WTC11 (cell line): Measurements from ENCODE around the gene STX12. TPM values are rescaled to one million over a fixed set of nuclear protein-coding genes. Genes with fewer than 3 reads are reported as not detected.

Source experiments
- ATAC-seq: fragments of 200-7000 bp; cut with Tn5 transposase; 2 replicates; pipeline ENCODE4 v1.10.0; 2021; ENCODE audit warnings: mild to moderate bottlenecking, moderate library complexity
- CTCF ChIA-PET: fragments of 300-600 bp; sonication (Branson Sonifier 250); formaldehyde crosslinking; loops from one replicate; lab custom pipeline; 2021; ENCODE audit warnings: antibody characterized with exemption; lab: Charles Lee
- POLR2A ChIA-PET: fragments of 350-600 bp; sonication (Branson Sonifier 250); formaldehyde crosslinking; loops from one replicate; lab custom pipeline; 2021; ENCODE audit warnings: antibody characterized with exemption; lab: Charles Lee
- DNase-seq: peaks from one replicate; pipeline ENCODE4 v3.0.0; 2021; ENCODE audit warnings: low spot score
- H3K27ac Mint-ChIP-seq: 2 replicates; pipeline ENCODE4 v1.8.0; 2021; ENCODE audit warnings: mixed read lengths
- H3K27me3 Mint-ChIP-seq: 2 replicates; pipeline ENCODE4 v1.8.0; 2021; ENCODE audit warnings: low read depth, mild to moderate bottlenecking, moderate library complexity, mixed read lengths
- H3K36me3 Mint-ChIP-seq: 2 replicates; pipeline ENCODE4 v1.8.0; 2021; ENCODE audit warnings: mixed read lengths
- H3K4me1 Mint-ChIP-seq: 2 replicates; pipeline ENCODE4 v1.8.0; 2022; ENCODE audit warnings: mixed read lengths
- H3K4me3 Mint-ChIP-seq: 2 replicates; pipeline ENCODE4 v1.8.0; 2021; ENCODE audit warnings: mild to moderate bottlenecking, moderate library complexity, mixed read lengths
- H3K9me3 Mint-ChIP-seq: 2 replicates; pipeline ENCODE4 v1.8.0; 2021; ENCODE audit warnings: mixed read lengths
- CBFB ChIP-seq: sonication (generic); formaldehyde crosslinking; IDR thresholded peaks from 2 replicates; pipeline ENCODE4 v1.8.1; 2022; ENCODE audit warnings: mild to moderate bottlenecking, low read depth, missing genetic modification reagents
- ELF4 ChIP-seq: sonication (generic); formaldehyde crosslinking; IDR thresholded peaks from 2 replicates; pipeline ENCODE4 v1.8.1; 2022; ENCODE audit warnings: low read depth, mild to moderate bottlenecking, moderate library complexity, missing genetic modification reagents
- ETV6 ChIP-seq: sonication (generic); formaldehyde crosslinking; IDR thresholded peaks from 2 replicates; pipeline ENCODE4 v1.8.1; 2022; ENCODE audit warnings: mild to moderate bottlenecking, missing genetic modification reagents
- FOXJ3 ChIP-seq: sonication (generic); formaldehyde crosslinking; IDR thresholded peaks from 2 replicates; pipeline ENCODE4 v1.9.0; 2021; ENCODE audit warnings: missing genetic modification reagents, mild to moderate bottlenecking, borderline replicate concordance
- FOXK1 ChIP-seq: sonication (generic); formaldehyde crosslinking; IDR thresholded peaks from 2 replicates; pipeline ENCODE4 v1.8.0; 2022; ENCODE audit warnings: mild to moderate bottlenecking, moderate library complexity, missing genetic modification reagents
- GABPB1 ChIP-seq: sonication (generic); formaldehyde crosslinking; IDR thresholded peaks from 2 replicates; pipeline ENCODE4 v1.8.1; 2023; ENCODE audit warnings: mild to moderate bottlenecking, missing genetic modification reagents
- GRHL2 ChIP-seq: fragments of 250-450 bp; sonication (Bioruptor Pico); IDR thresholded peaks from 2 replicates; pipeline ENCODE4 v1.8.0; 2022; ENCODE audit warnings: mild to moderate bottlenecking, moderate library complexity; ENCODE audit not compliant: insufficient replicate concordance, severe bottlenecking
- HMGA2 ChIP-seq: fragments of 250-450 bp; sonication (Bioruptor Pico); IDR thresholded peaks from 2 replicates; pipeline ENCODE4 v1.4.0; 2021; ENCODE audit warnings: mild to moderate bottlenecking, moderate library complexity
- MYBL2 ChIP-seq: sonication (generic); formaldehyde crosslinking; IDR thresholded peaks from 2 replicates; pipeline ENCODE4 v1.8.1; 2023; ENCODE audit warnings: mild to moderate bottlenecking, moderate library complexity, missing genetic modification reagents
- NFYB ChIP-seq: sonication (generic); formaldehyde crosslinking; conservative IDR thresholded peaks from 2 replicates; pipeline ENCODE4 v1.8.0; 2022; ENCODE audit warnings: low read depth, missing genetic modification reagents
- NR1H2 ChIP-seq: sonication (generic); formaldehyde crosslinking; IDR thresholded peaks from 2 replicates; pipeline ENCODE4 v1.9.0; 2021; ENCODE audit warnings: mild to moderate bottlenecking, moderate library complexity, missing genetic modification reagents
- NR3C1 ChIP-seq: sonication (generic); formaldehyde crosslinking; conservative IDR thresholded peaks from 2 replicates; pipeline ENCODE4 v1.8.1; 2023; ENCODE audit warnings: low read depth, mild to moderate bottlenecking, missing genetic modification reagents
- PRRX2 ChIP-seq: fragments of 250-450 bp; sonication (Bioruptor Pico); IDR thresholded peaks from 2 replicates; pipeline ENCODE4 v1.8.0; 2021; ENCODE audit warnings: mild to moderate bottlenecking
- RORB ChIP-seq: fragments of 250-450 bp; sonication (Bioruptor Pico); IDR thresholded peaks from 2 replicates; pipeline ENCODE4 v1.9.0; 2021; ENCODE audit warnings: mild to moderate bottlenecking
- TEAD1 ChIP-seq: sonication (generic); formaldehyde crosslinking; IDR thresholded peaks from 2 replicates; pipeline ENCODE4 v1.8.0; 2022; ENCODE audit warnings: mild to moderate bottlenecking, missing genetic modification reagents
- ZBTB43 ChIP-seq: sonication (generic); formaldehyde crosslinking; IDR thresholded peaks from 2 replicates; pipeline ENCODE4 v1.8.1; 2023; ENCODE audit warnings: mild to moderate bottlenecking, missing genetic modification reagents
- ZNF219 ChIP-seq: sonication (generic); formaldehyde crosslinking; IDR thresholded peaks from 2 replicates; pipeline ENCODE4 v1.8.0; 2023; ENCODE audit warnings: missing genetic modification reagents, mild to moderate bottlenecking, borderline replicate concordance
- ZNF396 ChIP-seq: fragments of 250-450 bp; sonication (Bioruptor Pico); IDR thresholded peaks from 2 replicates; pipeline ENCODE4 v1.8.0; 2021; ENCODE audit warnings: mild to moderate bottlenecking, moderate library complexity, borderline replicate concordance
- ZNF416 ChIP-seq: fragments of 250-450 bp; sonication (Bioruptor Pico); IDR thresholded peaks from 2 replicates; pipeline ENCODE4 v1.9.0; 2021; ENCODE audit warnings: mild to moderate bottlenecking, inconsistent platforms
- ZNF512 ChIP-seq: sonication (generic); formaldehyde crosslinking; IDR thresholded peaks from 2 replicates; pipeline ENCODE4 v1.8.1; 2022; ENCODE audit warnings: missing genetic modification reagents, borderline replicate concordance
- total RNA-seq: library from RNA; stranded (reverse); gene quantifications from 3 replicates; pipeline ENCODE4 v1.2.3, GENCODE V29; 2021
- TF ChIP-seq, protein P1 (sequence below): sonication (generic); formaldehyde crosslinking; IDR thresholded peaks from 2 replicates; pipeline ENCODE4 v1.8.0; 2022; ENCODE audit warnings: mild to moderate bottlenecking, missing genetic modification reagents
- TF ChIP-seq, protein P2 (sequence below): fragments of 250-450 bp; sonication (Bioruptor Pico); IDR thresholded peaks from 2 replicates; pipeline ENCODE4 v2.1.2; 2022; ENCODE audit warnings: mild to moderate bottlenecking, moderate library complexity
- TF ChIP-seq, protein P3 (sequence below): sonication (generic); formaldehyde crosslinking; conservative IDR thresholded peaks from 2 replicates; pipeline ENCODE4 v1.8.1; 2023; ENCODE audit warnings: mild to moderate bottlenecking, low read depth, missing genetic modification reagents, moderate library complexity
- TF ChIP-seq, protein P4 (sequence below): sonication (generic); formaldehyde crosslinking; IDR thresholded peaks from 2 replicates; pipeline ENCODE4 v1.8.1; 2023; ENCODE audit warnings: mild to moderate bottlenecking, missing genetic modification reagents

Gene STX12
- total RNA-seq, 1 experiment from 2014 or later, result 10.3 TPM

DNA sequence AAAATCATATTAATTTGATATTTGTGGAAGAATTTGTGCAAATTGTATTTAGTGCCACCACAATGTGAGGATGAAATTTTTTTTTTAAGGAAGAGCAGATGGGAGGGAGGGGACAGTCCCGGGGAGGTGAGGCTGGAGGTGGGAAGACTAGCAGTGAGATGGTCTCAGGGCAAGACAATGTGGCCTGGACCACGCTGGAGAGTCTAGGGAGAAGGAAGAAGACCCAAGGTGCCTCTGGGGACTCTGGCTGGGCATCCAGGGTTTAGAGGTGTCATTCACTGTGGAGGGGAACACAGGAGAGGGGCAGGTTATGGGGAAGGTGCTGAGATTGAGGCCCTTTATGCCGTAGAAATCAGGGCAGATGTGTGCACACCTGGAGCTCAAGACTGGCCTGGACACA lies 89.0 kb downstream of the STX12 start:
- TF ChIP-seq GABPB1 (CRISPR knock-in tag), result no peak
- TF ChIP-seq, protein P1, sequence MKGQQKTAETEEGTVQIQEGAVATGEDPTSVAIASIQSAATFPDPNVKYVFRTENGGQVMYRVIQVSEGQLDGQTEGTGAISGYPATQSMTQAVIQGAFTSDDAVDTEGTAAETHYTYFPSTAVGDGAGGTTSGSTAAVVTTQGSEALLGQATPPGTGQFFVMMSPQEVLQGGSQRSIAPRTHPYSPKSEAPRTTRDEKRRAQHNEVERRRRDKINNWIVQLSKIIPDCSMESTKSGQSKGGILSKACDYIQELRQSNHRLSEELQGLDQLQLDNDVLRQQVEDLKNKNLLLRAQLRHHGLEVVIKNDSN (CRISPR knock-in tag), result no peak
- no peak for TF ChIP-seq NFYB (CRISPR knock-in tag)
- no peak for TF ChIP-seq ZNF512 (CRISPR knock-in tag)
- TF ChIP-seq, protein P2, sequence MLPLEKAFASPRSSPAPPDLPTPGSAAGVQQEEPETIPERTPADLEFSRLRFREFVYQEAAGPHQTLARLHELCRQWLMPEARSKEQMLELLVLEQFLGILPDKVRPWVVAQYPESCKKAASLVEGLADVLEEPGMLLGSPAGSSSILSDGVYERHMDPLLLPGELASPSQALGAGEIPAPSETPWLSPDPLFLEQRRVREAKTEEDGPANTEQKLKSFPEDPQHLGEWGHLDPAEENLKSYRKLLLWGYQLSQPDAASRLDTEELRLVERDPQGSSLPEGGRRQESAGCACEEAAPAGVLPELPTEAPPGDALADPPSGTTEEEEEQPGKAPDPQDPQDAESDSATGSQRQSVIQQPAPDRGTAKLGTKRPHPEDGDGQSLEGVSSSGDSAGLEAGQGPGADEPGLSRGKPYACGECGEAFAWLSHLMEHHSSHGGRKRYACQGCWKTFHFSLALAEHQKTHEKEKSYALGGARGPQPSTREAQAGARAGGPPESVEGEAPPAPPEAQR (CRISPR knock-in tag), result no peak
- no peak for TF ChIP-seq PRRX2 (CRISPR knock-in tag)
- TF ChIP-seq NR3C1 (CRISPR knock-in tag), result no peak
- TF ChIP-seq ZNF219 (CRISPR knock-in tag), result no peak
- H3K4me3 Mint-ChIP-seq, result no peak overlapping the region
- POLR2A ChIA-PET, result no interaction called here
- no peaks in the 10 kb centered on the region for H3K36me3 Mint-ChIP-seq
- CTCF ChIA-PET, result no interaction called here
- ATAC-seq (no peak), DNase-seq (no peak)
- no peak overlapping the region for H3K27ac Mint-ChIP-seq
- H3K27me3 Mint-ChIP-seq, result no peaks in the 10 kb centered on the region
- H3K9me3 Mint-ChIP-seq, result no peaks in the 10 kb centered on the region
- peaks cover 8% of the 10 kb centered on the region for H3K4me1 Mint-ChIP-seq

DNA sequence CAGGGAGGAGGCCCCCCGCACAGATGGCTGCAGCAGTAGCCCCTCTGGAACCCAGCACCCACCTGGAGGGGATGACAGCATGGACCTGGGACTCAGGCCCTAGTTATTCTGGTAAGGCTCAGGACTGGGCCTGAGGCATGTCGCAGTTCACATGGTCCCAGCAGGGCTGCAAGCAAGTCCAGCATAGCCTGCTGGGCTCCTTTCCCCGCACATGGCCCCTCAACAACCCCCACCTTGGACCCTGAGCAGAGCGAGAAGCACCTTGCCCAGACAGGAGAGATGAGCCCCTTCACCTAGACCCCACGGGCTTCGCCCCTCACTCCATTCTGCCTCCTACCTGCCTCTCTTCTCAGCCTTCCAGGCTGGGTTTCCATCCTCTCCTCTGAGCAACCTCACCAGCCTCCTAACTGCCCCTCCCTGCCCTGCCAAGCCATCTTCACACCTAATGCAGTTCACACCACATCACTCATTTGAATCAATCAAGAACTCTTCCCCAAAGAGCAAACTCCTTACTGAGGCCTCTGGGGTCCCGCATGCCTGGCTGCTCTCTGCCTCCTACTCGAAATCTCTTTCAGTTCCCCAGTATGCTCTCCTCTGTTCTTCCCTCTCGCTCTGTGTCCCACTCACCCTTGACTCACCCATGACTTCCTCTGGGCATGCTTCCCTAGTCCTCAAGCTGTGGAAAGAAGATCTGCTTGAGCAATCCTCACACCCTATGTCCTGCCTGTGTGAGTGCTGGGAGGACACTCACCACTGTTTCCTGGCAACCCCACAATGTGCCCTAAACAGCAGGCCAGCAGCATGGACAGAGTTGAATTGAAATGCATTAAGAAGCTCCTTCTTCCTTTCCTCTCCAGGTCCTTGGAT lies 89.9 kb downstream of the STX12 start:
- DNase-seq (no peak), ATAC-seq (no peak; the same call in 1 of the 2 replicates)
- no peak overlapping the region for H3K4me3 Mint-ChIP-seq
- no peak for TF ChIP-seq TEAD1 (CRISPR knock-in tag)
- TF ChIP-seq ELF4 (CRISPR knock-in tag), result no peak
- no peak for TF ChIP-seq HMGA2 (CRISPR knock-in tag)
- TF ChIP-seq NFYB (CRISPR knock-in tag), result no peak
- no peak for TF ChIP-seq ZNF219 (CRISPR knock-in tag)
- no peak for TF ChIP-seq GRHL2
- TF ChIP-seq MYBL2, result no peak
- TF ChIP-seq, protein P3, sequence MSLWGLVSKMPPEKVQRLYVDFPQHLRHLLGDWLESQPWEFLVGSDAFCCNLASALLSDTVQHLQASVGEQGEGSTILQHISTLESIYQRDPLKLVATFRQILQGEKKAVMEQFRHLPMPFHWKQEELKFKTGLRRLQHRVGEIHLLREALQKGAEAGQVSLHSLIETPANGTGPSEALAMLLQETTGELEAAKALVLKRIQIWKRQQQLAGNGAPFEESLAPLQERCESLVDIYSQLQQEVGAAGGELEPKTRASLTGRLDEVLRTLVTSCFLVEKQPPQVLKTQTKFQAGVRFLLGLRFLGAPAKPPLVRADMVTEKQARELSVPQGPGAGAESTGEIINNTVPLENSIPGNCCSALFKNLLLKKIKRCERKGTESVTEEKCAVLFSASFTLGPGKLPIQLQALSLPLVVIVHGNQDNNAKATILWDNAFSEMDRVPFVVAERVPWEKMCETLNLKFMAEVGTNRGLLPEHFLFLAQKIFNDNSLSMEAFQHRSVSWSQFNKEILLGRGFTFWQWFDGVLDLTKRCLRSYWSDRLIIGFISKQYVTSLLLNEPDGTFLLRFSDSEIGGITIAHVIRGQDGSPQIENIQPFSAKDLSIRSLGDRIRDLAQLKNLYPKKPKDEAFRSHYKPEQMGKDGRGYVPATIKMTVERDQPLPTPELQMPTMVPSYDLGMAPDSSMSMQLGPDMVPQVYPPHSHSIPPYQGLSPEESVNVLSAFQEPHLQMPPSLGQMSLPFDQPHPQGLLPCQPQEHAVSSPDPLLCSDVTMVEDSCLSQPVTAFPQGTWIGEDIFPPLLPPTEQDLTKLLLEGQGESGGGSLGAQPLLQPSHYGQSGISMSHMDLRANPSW, result no peak
- no peak for TF ChIP-seq ZNF416 (CRISPR knock-in tag)
- no peak for TF ChIP-seq CBFB (CRISPR knock-in tag)
- TF ChIP-seq, protein P4, sequence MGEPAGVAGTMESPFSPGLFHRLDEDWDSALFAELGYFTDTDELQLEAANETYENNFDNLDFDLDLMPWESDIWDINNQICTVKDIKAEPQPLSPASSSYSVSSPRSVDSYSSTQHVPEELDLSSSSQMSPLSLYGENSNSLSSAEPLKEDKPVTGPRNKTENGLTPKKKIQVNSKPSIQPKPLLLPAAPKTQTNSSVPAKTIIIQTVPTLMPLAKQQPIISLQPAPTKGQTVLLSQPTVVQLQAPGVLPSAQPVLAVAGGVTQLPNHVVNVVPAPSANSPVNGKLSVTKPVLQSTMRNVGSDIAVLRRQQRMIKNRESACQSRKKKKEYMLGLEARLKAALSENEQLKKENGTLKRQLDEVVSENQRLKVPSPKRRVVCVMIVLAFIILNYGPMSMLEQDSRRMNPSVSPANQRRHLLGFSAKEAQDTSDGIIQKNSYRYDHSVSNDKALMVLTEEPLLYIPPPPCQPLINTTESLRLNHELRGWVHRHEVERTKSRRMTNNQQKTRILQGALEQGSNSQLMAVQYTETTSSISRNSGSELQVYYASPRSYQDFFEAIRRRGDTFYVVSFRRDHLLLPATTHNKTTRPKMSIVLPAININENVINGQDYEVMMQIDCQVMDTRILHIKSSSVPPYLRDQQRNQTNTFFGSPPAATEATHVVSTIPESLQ (CRISPR knock-in tag), result no peak
- TF ChIP-seq RORB (CRISPR knock-in tag), result no peak
- TF ChIP-seq ZBTB43 (CRISPR knock-in tag), result no peak
- TF ChIP-seq ETV6 (CRISPR knock-in tag), result no peak
- no peak for TF ChIP-seq FOXJ3
- TF ChIP-seq FOXK1, result no peak
- TF ChIP-seq ZNF396 (CRISPR knock-in tag), result no peak
- TF ChIP-seq NR1H2 (CRISPR knock-in tag), result no peak
- H3K27ac Mint-ChIP-seq, result no peak overlapping the region
- H3K27me3 Mint-ChIP-seq, result no peaks in the 10 kb centered on the region
- no peaks in the 10 kb centered on the region for H3K9me3 Mint-ChIP-seq
- H3K36me3 Mint-ChIP-seq, result no peaks in the 10 kb centered on the region
- ChIA-PET POLR2A (no interaction called here), CTCF (interaction anchor here (1.0 kb wide), 1 partner anchor 69 kb away, joined by 3 read pairs; no protein-coding TSS in a partner anchor)
- peaks cover 11% of the 10 kb centered on the region for H3K4me1 Mint-ChIP-seq
